Measurements from ENCODE around the gene PACRG.

DNA sequence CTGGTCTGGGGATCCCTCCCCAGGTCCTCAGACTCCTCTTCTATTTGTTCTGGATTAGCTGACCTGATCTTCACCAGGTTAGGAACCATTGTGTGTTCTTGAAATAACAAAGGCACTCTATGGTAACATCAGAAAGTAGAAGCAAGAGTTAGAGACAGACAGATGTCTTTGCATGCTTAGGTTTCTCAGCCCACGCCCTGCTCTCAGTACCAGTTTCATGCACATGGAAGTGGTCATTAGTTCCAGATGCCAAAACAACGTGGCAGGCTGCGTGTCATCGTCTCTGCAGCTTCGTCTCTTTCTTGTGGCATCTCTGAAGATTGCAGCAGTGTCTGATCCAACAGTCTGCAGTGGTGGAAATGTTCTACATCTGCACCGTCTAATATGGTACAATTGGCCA, 89.4 kb downstream of the PACRG start:
- TF ChIP-seq, protein P1, sequence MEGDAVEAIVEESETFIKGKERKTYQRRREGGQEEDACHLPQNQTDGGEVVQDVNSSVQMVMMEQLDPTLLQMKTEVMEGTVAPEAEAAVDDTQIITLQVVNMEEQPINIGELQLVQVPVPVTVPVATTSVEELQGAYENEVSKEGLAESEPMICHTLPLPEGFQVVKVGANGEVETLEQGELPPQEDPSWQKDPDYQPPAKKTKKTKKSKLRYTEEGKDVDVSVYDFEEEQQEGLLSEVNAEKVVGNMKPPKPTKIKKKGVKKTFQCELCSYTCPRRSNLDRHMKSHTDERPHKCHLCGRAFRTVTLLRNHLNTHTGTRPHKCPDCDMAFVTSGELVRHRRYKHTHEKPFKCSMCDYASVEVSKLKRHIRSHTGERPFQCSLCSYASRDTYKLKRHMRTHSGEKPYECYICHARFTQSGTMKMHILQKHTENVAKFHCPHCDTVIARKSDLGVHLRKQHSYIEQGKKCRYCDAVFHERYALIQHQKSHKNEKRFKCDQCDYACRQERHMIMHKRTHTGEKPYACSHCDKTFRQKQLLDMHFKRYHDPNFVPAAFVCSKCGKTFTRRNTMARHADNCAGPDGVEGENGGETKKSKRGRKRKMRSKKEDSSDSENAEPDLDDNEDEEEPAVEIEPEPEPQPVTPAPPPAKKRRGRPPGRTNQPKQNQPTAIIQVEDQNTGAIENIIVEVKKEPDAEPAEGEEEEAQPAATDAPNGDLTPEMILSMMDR (IDR thresholded peaks at IDR 0.05): no peak
- TF ChIP-seq POLR2A (IDR thresholded peaks at IDR 0.05): no peak
